GM21447 (cell line): ENCODE measurements around the gene CERS3.

Experiments used
- ATAC-seq: cut with Tn5 transposase; IDR thresholded peaks from one replicate; pipeline ENCODE4 v1.9.1; 2021; ENCODE audit not compliant: unreplicated experiment

CERS3 gene

DNA sequence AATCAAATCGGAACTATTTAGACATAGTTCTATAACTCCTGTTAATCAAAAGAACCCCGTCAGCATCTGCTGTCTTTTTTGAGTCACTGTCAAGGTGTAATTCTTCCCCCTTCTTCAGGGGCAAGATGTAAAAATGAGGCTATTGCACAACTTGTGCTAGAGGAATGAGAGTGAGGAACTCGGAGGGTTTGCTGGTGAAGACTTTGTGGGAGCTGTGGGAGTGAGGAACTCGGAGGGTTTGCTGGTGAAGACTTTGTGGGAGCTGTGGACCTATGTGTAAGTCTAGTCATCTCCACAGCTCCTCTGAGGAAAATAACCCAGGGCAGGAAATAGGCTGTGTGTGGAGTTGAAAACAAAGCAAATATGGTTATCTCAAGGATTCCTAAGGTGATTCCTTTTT is 2.5 kb upstream of the CERS3 start:
- ATAC-seq: no peak

DNA sequence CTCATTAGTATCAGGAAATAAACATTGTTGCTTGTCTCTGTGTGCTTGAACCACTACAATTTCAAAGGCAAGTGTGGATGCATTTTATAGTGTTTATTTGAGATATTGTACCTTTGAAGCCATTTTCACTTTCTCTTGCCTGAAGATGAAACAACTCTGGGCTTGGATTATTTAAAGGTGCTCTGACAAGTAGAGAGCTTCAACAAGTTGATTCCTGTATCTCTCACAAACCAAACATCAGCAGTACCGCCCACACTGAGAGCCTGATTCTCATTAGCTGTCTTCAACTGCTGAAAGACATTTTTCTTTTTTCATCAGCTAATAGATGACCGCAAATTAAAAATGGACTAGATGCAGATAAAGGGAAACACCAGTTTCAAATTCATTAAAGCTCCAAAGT is 806 bp upstream of the CERS3 start:
- no peak for ATAC-seq

DNA sequence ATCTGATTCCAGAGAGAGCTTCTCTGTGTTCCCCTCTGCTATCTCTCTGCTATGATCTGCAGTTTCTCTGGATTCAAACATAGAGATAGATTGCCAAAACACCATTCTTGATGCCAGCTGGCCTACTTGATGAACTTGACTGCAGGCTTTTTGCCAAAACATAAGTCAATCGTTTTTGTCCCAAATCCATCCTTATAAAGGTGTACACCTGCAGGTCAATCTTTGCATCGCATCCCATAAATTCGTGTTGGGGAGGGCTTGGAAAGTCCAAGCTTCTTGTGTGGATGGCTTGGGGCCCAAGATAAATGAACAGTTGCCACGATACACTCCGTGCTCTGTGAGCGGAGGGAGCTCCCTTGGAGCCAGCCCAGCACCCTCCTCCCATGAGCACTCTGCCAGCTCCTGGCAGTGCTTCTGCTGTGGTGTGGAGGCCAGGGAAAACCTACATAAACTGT is 2.7 kb downstream of the CERS3 start:
- ATAC-seq: no peak

DNA sequence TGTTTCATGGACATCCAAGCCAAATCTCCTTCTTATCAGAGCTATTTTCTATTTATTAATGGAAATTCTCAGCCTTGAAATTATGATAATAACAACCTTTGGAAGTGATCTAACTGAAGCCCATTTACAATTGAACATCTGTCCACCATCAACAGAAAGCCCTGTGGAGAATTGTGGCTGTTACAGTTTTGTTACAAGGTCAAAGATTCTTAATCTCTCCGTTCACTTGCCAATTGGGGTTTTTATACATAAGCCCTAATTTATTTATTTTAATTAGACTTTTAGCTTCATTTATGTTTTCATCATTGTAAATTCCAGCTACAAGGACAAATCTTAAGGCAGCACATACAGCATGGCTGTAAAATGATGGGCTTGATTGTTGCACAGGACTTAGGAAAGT is 3.3 kb downstream of the CERS3 start:
- ATAC-seq: no peak

DNA sequence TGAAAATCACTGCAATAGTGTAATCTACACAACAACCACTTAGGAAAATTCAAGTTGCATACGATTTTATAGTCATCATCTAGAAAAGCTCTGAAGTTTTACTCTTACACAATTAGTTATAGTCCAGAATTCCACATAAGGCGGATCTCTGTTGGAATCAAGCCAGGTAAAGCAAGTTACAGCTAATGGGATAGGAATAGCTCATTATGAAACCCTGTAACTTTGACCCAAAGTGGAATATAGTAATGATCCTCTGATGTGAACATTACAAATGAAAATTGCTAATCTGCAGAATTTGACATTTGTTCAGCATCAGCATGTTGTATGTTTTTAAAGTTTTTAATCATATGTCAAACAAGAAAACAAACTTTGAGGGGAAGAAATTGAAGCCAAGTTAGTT is 4.4 kb downstream of the CERS3 start:
- ATAC-seq: no peak

DNA sequence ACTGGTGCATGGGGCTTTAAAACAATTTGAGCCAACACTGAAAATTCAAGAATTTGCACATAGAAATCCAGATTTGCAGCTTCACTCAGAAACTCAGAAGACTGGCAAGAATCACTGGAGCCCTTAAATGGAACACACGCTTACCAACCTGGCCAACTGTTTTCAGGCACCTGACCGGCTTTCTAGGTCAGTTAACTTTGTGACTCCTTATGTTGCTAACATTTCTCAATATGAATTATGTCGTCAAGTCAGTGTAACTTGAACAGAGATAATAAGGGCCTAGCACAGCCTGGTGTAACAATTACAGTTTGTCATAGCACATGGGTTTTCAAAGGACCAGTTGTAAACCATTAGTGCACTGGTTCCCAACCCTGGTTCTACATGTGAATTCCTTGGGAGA is 6.8 kb downstream of the CERS3 start:
- no peak for ATAC-seq

DNA sequence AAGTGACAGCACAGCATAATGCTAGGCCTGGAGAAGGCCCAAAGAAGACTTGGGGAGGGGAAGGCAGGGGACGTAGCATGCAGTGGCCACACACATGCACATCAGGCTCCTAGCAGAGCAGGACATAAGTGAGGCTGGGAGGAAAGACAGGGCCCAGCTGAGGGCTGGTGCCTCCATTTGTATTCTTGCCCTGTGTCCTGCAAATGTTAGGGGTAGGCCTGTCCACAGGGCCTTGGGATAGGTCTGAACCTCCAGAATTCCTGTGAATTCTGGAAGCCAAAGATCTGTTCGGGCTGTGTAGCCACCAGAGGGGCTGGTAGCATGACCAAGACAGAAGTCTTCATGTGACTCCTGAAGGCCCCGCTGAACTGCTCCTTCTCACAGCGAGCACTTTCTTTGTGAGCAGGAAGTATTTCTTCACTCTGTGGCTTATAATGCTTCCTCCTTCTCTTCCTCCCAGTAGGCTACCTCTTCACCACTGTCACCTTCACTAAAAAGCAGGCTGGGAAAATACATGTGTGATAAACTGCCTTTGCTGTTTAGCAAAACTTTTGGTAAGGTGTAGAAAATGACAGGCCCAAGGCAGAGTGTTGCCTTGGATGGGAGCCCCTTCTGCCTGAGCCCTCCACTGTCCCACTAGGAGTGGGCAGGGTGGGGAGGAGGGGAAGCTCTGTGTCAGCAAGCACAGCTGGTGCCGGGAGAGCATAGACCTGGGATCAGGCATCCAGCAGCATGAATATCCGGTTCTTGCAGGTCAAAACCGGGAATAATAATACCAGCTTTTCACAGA is 8.4 kb downstream of the CERS3 start:
- ATAC-seq: no peak

DNA sequence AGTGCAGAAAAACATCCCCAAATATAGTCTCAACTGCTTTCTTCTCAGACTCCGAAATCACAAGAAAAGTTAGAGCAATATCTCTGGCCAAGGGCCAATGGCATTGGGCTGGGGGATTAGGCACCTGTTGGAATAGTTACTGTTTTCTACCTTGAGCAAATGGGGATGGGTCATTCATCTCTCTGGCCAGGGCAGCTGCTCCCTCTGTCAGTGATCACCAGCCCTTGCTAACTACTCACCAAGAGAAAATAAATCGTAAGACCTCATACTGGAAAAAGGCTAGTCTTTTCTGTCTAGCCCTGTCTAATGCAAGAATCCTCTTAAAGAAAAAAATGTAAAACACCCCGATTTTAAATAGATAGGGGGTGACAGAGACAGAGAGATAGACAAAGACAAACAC is 10.9 kb downstream of the CERS3 start:
- ATAC-seq: no peak

DNA sequence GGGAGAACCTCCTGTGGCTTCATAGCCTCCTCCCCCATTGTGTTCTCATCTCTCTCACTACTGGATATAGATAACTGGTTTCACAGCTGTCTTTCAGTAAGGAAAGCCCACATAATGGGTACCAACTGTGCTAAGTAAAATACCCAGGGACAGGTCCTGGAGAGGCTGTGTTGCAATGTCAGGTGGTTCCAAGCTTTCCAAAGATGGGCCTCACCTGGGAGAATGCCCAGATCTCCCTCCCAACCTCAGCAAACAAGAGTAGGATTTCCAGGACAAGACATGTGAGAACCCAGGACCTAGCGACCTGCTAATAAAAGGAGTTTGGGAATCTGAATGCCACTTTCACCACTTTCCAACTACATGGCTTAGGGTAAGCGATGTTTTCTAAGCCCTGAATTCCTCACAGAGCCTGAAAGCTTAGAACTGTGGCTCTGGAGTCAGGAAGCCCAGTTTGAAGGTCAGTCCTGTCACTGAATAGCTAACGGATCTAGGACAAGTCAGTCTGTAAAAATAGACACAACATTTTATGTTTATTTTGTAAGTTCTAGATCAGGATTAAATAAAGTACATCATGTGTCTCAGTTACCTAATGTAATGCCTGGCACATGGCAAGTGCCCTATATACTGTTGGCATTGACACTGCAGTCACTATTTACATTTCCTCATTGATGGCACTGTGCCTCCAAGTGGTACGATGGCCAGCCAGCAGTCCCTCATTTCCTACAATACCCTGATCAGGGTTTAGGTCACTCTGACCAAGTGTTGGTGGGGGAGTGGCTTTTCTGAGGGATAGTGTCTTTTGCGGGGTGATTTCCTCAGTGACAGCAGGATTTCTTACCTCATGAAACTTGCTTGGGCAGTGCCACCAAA is 11.9 kb downstream of the CERS3 start:
- ATAC-seq: no peak

DNA sequence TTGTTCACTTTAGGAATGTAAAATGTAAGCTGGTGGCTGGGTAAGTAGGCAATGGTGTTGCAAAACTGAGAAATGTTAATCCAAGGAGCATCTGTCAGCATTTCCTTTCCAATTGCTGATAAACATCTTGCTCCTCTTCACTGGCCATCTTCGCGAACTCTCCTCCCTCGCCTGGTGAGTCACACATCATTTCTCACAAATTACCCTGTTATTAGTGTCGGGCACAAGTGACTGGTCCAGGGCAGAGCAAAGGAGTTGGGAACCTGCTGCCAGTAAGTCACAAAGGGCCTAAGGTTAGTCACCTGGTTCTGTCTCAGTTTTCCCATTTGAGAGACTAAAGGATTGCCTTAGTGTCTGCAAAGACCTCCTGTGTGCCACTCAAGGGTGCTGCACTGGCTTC is 13.0 kb downstream of the CERS3 start:
- ATAC-seq: no peak

DNA sequence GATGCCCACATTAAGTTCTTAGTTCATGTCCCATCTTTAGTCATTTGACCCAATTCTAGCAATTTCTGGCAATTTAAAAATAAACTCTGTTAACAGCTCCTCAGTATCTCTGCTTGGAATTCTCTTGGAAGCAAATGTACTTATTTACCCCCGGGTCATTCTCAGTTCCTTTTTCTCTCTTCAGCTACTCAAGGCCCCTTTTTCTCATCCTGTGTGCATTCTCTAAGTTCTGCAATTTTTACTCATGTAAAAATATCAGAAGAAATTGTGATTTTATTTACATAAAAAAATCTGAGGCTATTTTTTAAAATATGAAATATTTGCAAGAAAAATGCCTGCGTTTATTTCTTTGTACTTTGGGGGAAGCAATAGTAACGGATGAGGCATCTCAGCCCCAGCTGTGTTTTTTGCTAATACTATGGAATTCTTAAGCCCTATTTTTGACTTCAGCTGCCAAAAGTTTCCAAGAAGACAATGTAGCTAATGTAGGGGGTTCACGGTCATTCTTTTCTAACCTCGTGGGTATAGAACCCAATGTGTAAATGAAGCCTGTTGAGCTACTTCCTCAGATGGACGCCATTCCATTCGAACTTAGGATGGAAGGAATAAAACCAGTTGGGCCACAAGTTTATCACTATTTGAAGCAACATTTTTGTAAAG is 20.0 kb downstream of the CERS3 start:
- ATAC-seq: no peak

DNA sequence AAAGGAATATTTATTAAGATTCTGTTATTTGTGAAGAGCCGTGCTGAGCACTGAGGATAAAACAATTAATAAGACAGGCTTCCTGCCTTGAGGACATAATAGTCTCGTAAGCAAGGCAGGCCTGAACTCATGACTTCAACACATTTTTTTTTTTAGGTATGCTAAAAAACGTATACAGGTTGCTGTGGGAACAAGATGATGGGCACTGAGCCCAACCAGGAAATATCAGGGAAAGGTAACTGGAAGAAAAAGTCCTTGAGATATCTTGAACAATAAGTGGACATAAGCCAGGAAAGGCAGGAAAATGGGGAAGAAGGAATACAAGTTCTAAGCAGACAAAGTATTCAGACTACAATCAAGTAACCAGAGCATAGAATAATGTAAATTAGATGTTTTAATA is 26.1 kb downstream of the CERS3 start:
- no peak for ATAC-seq

DNA sequence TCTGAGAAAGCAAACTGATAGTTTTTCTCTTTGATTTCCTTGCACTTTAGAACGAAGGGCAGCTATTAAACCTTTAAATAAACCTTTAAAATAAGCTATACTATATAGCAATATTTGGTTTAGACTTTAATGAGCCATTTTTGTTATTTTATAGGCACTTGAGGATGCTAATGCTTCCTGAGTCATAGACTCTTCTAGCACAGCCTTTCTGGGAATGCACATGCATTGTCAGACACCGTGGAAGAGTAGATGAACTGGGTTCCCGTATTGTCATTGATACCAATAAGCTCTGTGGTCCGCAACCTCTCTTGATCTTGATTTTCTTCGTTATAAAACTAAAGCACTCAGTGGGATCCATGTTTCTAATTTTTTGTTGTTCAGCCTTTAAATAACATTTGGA is 27.6 kb downstream of the CERS3 start:
- ATAC-seq: no peak

DNA sequence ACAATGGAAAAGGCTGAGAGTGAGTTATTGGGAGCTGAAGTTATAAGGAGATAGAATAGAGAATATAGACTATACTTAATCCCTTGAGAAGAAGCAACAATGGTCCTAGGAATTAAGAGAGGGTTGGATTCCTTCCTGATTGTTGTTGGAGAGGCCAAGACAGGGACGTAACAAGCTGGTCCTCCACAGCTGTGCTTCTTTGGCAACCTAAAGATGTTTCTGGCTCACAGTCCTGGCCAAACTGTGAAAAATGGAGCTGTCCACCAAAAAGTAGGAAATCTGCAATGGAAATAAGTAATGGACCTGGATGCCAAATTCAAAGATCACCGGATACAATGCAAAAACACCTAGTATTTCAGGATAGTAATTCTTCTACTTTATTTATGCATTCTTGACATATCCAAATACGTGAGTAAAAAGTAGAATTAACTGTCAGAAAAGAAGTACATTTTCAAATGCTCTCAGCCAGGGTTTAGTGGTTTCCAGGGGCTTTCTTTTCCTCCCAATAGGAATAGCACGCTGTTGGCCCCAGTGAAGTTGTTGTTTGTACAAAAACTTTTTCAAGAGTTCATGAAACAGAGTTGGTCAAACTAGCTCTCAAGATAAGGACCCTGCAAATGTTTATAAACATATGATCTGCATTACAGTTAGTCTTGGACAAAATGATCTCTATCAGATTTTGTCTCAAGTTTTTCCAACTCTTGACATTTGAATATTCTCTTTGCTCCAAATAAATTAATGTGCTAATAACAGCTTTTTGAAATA is 28.3 kb downstream of the CERS3 start:
- ATAC-seq: no peak

DNA sequence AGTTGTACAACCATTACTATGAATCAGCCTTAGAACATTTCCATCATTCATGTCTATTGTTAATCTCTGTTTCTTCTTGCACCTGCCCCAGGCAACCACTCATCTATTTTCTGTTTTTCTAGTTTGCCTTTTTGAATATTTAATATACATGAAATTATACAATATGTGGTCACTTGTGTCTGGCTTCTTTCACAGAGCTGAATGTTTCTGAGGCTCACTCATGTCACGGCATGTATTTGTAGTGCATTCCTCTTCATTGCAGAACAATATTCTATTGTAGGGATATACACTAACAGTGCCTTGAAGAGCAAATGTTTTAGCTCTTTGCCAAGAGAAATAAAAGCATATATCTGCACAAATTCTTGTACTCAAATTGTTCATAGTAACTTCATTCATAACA is 32.9 kb downstream of the CERS3 start:
- no peak for ATAC-seq

DNA sequence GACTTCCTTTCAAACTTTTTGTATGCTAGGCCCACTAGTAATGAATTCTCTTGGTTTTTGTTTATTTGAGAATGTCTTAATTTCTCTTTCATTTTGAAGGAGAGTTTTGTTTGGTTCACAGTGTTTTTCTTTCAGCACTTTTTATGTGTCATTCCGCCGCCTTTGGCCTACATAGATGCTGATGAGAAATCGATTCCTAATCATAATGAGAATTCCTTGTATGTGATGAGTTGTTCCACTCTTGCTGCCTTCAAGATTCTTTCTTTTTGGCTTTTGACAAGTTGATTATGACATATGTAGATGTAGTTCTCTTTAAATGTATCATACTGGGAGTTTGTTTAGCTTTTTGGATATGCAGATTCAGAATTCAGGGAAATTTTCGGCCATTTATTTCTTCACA is 35.5 kb downstream of the CERS3 start:
- ATAC-seq: no peak

DNA sequence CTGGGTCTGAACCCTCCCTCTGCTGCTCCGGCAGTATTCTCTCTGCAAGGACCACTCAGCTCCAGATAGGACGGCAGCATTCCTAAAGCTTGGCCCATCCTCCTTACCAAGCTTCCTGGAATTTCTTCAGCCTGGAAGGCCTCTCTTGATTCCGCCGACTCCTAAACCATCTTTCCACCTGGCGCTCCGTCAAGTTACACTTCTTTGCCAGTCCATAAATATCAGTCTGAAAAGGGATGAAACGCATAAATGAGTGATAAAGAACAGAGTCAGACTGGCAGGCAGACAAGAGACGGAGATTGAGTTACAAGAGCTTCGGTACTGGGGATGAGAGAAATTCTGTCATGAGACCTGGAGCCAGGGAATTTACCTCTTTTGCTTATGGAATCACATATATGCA is 44.3 kb downstream of the CERS3 start:
- no peak for ATAC-seq

DNA sequence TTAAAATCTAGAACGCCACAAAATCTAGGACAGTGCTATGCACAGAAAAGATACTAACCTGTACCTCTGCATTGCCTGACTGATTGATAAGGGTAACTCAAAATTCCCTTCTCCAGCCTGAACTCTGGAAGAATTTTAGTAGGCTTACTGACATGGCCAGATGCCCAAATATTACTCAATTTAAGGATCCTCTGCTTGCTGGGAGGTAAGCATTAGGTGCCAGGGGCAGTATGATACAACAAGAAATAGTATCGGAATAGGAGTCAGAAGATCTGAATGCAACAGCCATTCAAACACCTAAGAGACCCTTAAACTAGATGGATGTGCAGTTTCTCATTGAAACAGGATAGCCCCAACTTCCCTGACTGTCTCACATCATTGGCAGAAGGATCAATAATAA is 45.4 kb downstream of the CERS3 start:
- ATAC-seq: no peak

DNA sequence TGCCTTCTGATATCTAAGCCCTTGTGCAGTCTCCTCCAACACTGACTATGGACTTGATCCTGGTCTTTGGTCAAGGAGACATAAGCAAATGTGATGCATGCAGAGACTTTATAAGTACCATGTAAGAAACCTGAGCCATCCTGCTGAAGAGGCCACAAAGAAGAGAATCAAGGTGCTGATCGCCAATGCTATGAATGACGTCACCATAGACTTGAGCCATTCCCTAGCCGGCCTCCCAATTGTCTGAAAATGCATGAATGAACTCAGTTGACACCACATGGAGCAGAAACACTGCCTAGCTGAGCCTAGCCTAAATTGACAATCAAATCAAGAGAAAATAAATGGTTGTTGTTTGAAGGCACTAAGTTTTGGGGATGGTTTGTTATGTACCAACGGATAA is 51.9 kb downstream of the CERS3 start:
- no peak for ATAC-seq

DNA sequence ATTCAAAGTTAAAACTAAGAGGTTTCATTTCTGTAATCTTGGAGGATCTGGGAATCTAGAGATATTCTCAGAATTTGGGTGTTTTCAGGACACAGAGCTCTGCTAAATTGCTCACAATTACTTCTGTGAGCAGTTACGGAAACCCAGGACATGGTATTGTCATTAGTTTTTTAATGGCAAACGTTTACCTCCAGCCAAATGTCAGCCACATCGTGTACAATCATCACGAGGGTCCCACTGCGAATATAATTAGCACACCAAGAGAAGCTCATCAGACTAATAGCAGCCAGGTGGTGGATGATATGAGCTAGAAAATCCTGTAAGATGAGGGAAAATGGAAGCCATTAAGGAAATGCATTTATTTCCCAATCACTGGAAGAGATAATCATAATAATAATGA is 56.0 kb downstream of the CERS3 start:
- no peak for ATAC-seq

DNA sequence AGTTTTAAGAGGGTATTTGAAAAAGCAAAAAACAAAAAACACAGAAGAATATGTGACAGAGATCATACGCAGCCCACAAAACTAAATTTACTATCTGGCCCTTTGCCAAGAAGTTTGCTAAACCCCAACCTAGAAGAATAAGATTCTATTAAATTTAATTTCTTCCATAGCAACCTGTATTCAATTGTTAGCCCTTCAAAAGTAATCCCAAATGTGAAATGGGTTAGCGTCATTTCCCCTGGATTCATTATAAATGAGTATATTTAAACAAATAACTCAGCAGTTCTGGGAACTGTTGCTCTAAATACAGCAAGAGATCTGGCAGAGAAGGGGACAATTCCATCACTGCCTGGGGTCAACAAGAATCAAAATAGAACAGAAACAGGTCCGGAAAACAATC is 56.8 kb downstream of the CERS3 start:
- ATAC-seq: no peak
